ENCODE results near the gene ACSS3.

The ACSS3 gene

GRCh38 chr12:81081726-81082125 lies 3.8 kb downstream of the ACSS3 start:
- FAIRE-seq (no peak), DNase-seq (ENCODE audit: insufficient read length) (no peak)
- TF ChIP-seq POLR2A (IDR thresholded peaks at IDR 0.05; ENCODE audit: low read depth, low read length) (no peak), POLR2AphosphoS5 (IDR thresholded peaks at IDR 0.05; ENCODE audit: low read depth, low read length) (no peak), TAF1 (IDR thresholded peaks at IDR 0.05; ENCODE audit: borderline replicate concordance, low read depth, low read length) (no peak)

- no peak for FAIRE-seq
- TF ChIP-seq TAF1 (IDR thresholded peaks at IDR 0.05; ENCODE audit: borderline replicate concordance, low read depth, low read length) (no peak), POLR2AphosphoS5 (IDR thresholded peaks at IDR 0.05; ENCODE audit: low read depth, low read length) (no peak), POLR2A (IDR thresholded peaks at IDR 0.05; ENCODE audit: low read depth, low read length) (no peak)
- DNase-seq (ENCODE audit: insufficient read length): no peak
These were observed 5.1 kb downstream of the ACSS3 start for GRCh38 chr12:81083018-81083417.

GRCh38 chr12:81083906-81084513 lies 6.1 kb downstream of the ACSS3 start:
- no peak for FAIRE-seq
- no peak for DNase-seq (ENCODE audit: insufficient read length)
- TF ChIP-seq TAF1 (IDR thresholded peaks at IDR 0.05; ENCODE audit: borderline replicate concordance, low read depth, low read length) (no peak), POLR2A (IDR thresholded peaks at IDR 0.05; ENCODE audit: low read depth, low read length) (no peak), POLR2AphosphoS5 (IDR thresholded peaks at IDR 0.05; ENCODE audit: low read depth, low read length) (no peak)

GRCh38 chr12:81084811-81085350 lies 7.0 kb downstream of the ACSS3 start:
- DNase-seq (ENCODE audit: insufficient read length) (no peak), FAIRE-seq (no peak)
- TF ChIP-seq POLR2AphosphoS5 (IDR thresholded peaks at IDR 0.05; ENCODE audit: low read depth, low read length) (no peak), POLR2A (IDR thresholded peaks at IDR 0.05; ENCODE audit: low read depth, low read length) (no peak), TAF1 (IDR thresholded peaks at IDR 0.05; ENCODE audit: borderline replicate concordance, low read depth, low read length) (no peak)

GRCh38 chr12:81085832-81086231 lies 8.0 kb downstream of the ACSS3 start:
- TF ChIP-seq POLR2AphosphoS5 (IDR thresholded peaks at IDR 0.05; ENCODE audit: low read depth, low read length): no peak
- TF ChIP-seq POLR2A (IDR thresholded peaks at IDR 0.05; ENCODE audit: low read depth, low read length): no peak
- FAIRE-seq: no peak

GRCh38 chr12:81086342-81086741 lies 8.5 kb downstream of the ACSS3 start:
- FAIRE-seq: no peak
- TF ChIP-seq TAF1 (IDR thresholded peaks at IDR 0.05; ENCODE audit: borderline replicate concordance, low read depth, low read length) (no peak), POLR2A (IDR thresholded peaks at IDR 0.05; ENCODE audit: low read depth, low read length) (no peak), POLR2AphosphoS5 (IDR thresholded peaks at IDR 0.05; ENCODE audit: low read depth, low read length) (no peak)
- no peak for DNase-seq (ENCODE audit: insufficient read length)

More at GRCh38 chr12:81085832-81086231, 8.0 kb downstream of the ACSS3 start:
- no peak for DNase-seq (ENCODE audit: insufficient read length)

GRCh38 chr12:81088221-81088620 lies 10.3 kb downstream of the ACSS3 start:
- no peak for FAIRE-seq
- no peak for TF ChIP-seq TAF1 (IDR thresholded peaks at IDR 0.05; ENCODE audit: borderline replicate concordance, low read depth, low read length)
- no peak for TF ChIP-seq POLR2AphosphoS5 (IDR thresholded peaks at IDR 0.05; ENCODE audit: low read depth, low read length)
- TF ChIP-seq POLR2A (IDR thresholded peaks at IDR 0.05; ENCODE audit: low read depth, low read length): no peak
- no peak for DNase-seq (ENCODE audit: insufficient read length)

GRCh38 chr12:81089412-81089811 lies 11.5 kb downstream of the ACSS3 start:
- DNase-seq (ENCODE audit: insufficient read length) (no peak), FAIRE-seq (no peak)
- TF ChIP-seq TAF1 (IDR thresholded peaks at IDR 0.05; ENCODE audit: borderline replicate concordance, low read depth, low read length) (no peak), POLR2AphosphoS5 (IDR thresholded peaks at IDR 0.05; ENCODE audit: low read depth, low read length) (no peak), POLR2A (IDR thresholded peaks at IDR 0.05; ENCODE audit: low read depth, low read length) (no peak)

- FAIRE-seq (no peak), DNase-seq (ENCODE audit: insufficient read length) (no peak)
- no peak for TF ChIP-seq POLR2AphosphoS5 (IDR thresholded peaks at IDR 0.05; ENCODE audit: low read depth, low read length)
- no peak for TF ChIP-seq TAF1 (IDR thresholded peaks at IDR 0.05; ENCODE audit: borderline replicate concordance, low read depth, low read length)
- TF ChIP-seq POLR2A (IDR thresholded peaks at IDR 0.05; ENCODE audit: low read depth, low read length): no peak
These were observed 14.2 kb downstream of the ACSS3 start for GRCh38 chr12:81092053-81092452.

- TF ChIP-seq POLR2AphosphoS5 (IDR thresholded peaks at IDR 0.05; ENCODE audit: low read depth, low read length): no peak
- no peak for TF ChIP-seq POLR2A (IDR thresholded peaks at IDR 0.05; ENCODE audit: low read depth, low read length)
- TF ChIP-seq TAF1 (IDR thresholded peaks at IDR 0.05; ENCODE audit: borderline replicate concordance, low read depth, low read length): no peak
- no peak for DNase-seq (ENCODE audit: insufficient read length)
- no peak for FAIRE-seq
These were observed 17.0 kb downstream of the ACSS3 start for GRCh38 chr12:81094718-81095360.

GRCh38 chr12:81095501-81096232 lies 17.8 kb downstream of the ACSS3 start:
- DNase-seq (ENCODE audit: insufficient read length) (no peak), FAIRE-seq (no peak)
- no peak for TF ChIP-seq POLR2A (IDR thresholded peaks at IDR 0.05; ENCODE audit: low read depth, low read length)
- TF ChIP-seq TAF1 (IDR thresholded peaks at IDR 0.05; ENCODE audit: borderline replicate concordance, low read depth, low read length): no peak
- TF ChIP-seq POLR2AphosphoS5 (IDR thresholded peaks at IDR 0.05; ENCODE audit: low read depth, low read length): no peak
